GM12878 (cell line): ENCODE measurements around the gene RELL2. TPM values are rescaled to one million over a fixed set of nuclear protein-coding genes. Genes with fewer than 3 reads are reported as not detected.

Experiments used
- ATAC-seq: fragments of 200-7000 bp; cut with Tn5 transposase; 3 replicates; pipeline ENCODE4 v1.9.1; 2020; ENCODE audit warnings: mild to moderate bottlenecking, moderate library complexity
- BruUV-seq: library from RNA; stranded (reverse); fragments of 400-500 nt; replicated peaks from 2 replicates; lab custom pipeline; 2021; lab: Mats Ljungman, UMichigan
- CTCF ChIA-PET: fragments of 300-600 bp; sonication (Branson Sonifier 250); formaldehyde crosslinking; extraction: SDS; loops from one replicate; lab custom pipeline; 2021; ENCODE audit warnings: inconsistent platforms; lab: Yijun Ruan, JAX
- POLR2A ChIA-PET: fragments of 350-600 bp; formaldehyde crosslinking; extraction: SDS; loops from one replicate; lab custom pipeline; 2021; ENCODE audit warnings: inconsistent platforms; lab: Charles Lee
- RAD21 ChIA-PET: fragments of 300-600 bp; sonication (Branson Sonifier 250); formaldehyde crosslinking; loops from one replicate; lab custom pipeline; 2023; ENCODE audit warnings: antibody characterized with exemption; ENCODE audit not compliant: unreplicated experiment; lab: Charles Lee
- SMC1A ChIA-PET: fragments of 300-600 bp; sonication (Branson Sonifier 250); formaldehyde crosslinking; loops from one replicate; lab custom pipeline; 2023; ENCODE audit not compliant: unreplicated experiment, uncharacterized antibody; lab: Charles Lee
- DNase-seq: peaks from one replicate; pipeline ENCODE4 v3.0.0-alpha.2; 2011; ENCODE audit warnings: low read depth, low spot score
- FAIRE-seq: peaks from 3 replicates; lab custom pipeline; 2011; peaks lifted over from hg19 to GRCh38; lab: Jason Lieb, UNC
- H2AFZ ChIP-seq: 2 replicates; pipeline ENCODE4 v1.6.0; 2011; ENCODE audit warnings: low read depth, low read length, control low read depth; ENCODE audit not compliant: control insufficient read depth
- H3K27ac ChIP-seq: 2 replicates; pipeline ENCODE4 v1.5.1; 2011; ENCODE audit warnings: control low read depth; ENCODE audit not compliant: control insufficient read depth, insufficient read depth
- H3K27me3 ChIP-seq, 2 experiments: replicated peaks in 1 of 2; 2 replicates each; pipeline versions ENCODE4 v1.6.0 to v1.6.1; 2011; ENCODE audit warnings: low read length in 1 of 2; ENCODE audit not compliant: control insufficient read depth in 2 of 2, insufficient read depth in 2 of 2
- H3K36me3 ChIP-seq, 2 experiments: 2 replicates each; pipeline ENCODE4 v1.5.1; 2011; ENCODE audit warnings: low read length in 1 of 2; ENCODE audit not compliant: control insufficient read depth in 2 of 2, insufficient read depth in 2 of 2
- H3K4me1 ChIP-seq: 2 replicates; pipeline ENCODE4 v1.6.1; 2011; ENCODE audit warnings: mild to moderate bottlenecking, low read length, moderate library complexity, mixed read lengths; ENCODE audit not compliant: control insufficient read depth, insufficient read depth
- H3K4me2 ChIP-seq: 2 replicates; pipeline ENCODE4 v1.6.0; 2011; ENCODE audit warnings: control low read depth; ENCODE audit not compliant: control insufficient read depth, insufficient read depth
- H3K4me3 ChIP-seq: fragments of 200-600 bp; sonication (generic); 2 replicates; pipeline ENCODE4 v1.5.1; 2016
- H3K79me2 ChIP-seq: 2 replicates; pipeline ENCODE4 v1.6.0; 2011; ENCODE audit warnings: low read length; ENCODE audit not compliant: control insufficient read depth, insufficient read depth
- H3K9ac ChIP-seq: 2 replicates; pipeline ENCODE4 v1.8.0; 2011; ENCODE audit warnings: low read length, control low read depth, mixed read lengths; ENCODE audit not compliant: control insufficient read depth, insufficient read depth
- H3K9me3 ChIP-seq: replicated peaks from 3 replicates; pipeline ENCODE4 v1.5.1; 2011; ENCODE audit warnings: mild to moderate bottlenecking, low read length; ENCODE audit not compliant: control insufficient read depth, insufficient read depth
- H4K20me1 ChIP-seq: 2 replicates; pipeline ENCODE4 v1.6.0; 2011; ENCODE audit not compliant: control insufficient read depth, insufficient read depth
- BACH1 ChIP-seq: fragments of 450-650 bp; IDR thresholded peaks from 2 replicates; pipeline ENCODE4 v1.6.1; 2017; ENCODE audit warnings: mild to moderate bottlenecking, borderline replicate concordance
- BCL3 ChIP-seq: IDR thresholded peaks from 2 replicates; pipeline ENCODE4 v1.6.1; 2011; ENCODE audit warnings: borderline replicate concordance, low read depth, mild to moderate bottlenecking, moderate library complexity, low read length; ENCODE audit not compliant: insufficient read depth, poor library complexity, severe bottlenecking
- NBN ChIP-seq: fragments of 450-650 bp; IDR thresholded peaks from 2 replicates; pipeline ENCODE4 v1.6.1; 2016
- NFIC ChIP-seq: IDR thresholded peaks from 2 replicates; pipeline ENCODE4 v1.6.1; 2012; ENCODE audit warnings: low read depth, mild to moderate bottlenecking, inconsistent platforms, low read length, moderate library complexity
- NFXL1 ChIP-seq: fragments of 450-650 bp; IDR thresholded peaks from 2 replicates; pipeline ENCODE4 v1.6.1; 2017; ENCODE audit warnings: antibody characterized with exemption, mild to moderate bottlenecking, borderline replicate concordance
- NKRF ChIP-seq: fragments of 450-650 bp; conservative IDR thresholded peaks from 2 replicates; pipeline ENCODE4 v1.6.1; 2017; ENCODE audit warnings: mild to moderate bottlenecking, moderate library complexity
- NR2C2 ChIP-seq: IDR thresholded peaks from 2 replicates; pipeline ENCODE4 v1.6.1; 2011; ENCODE audit warnings: borderline replicate concordance, low read depth; ENCODE audit not compliant: control insufficient read depth, insufficient read length
- RAD21 ChIP-seq: IDR thresholded peaks from 2 replicates; pipeline ENCODE4 v1.6.1; 2011; ENCODE audit warnings: mild to moderate bottlenecking, low read depth, low read length, moderate library complexity; ENCODE audit not compliant: insufficient read depth
- RUNX3 ChIP-seq: IDR thresholded peaks from 2 replicates; pipeline ENCODE4 v1.6.1; 2012; ENCODE audit warnings: low read length, inconsistent platforms
- SIN3A ChIP-seq: IDR thresholded peaks from 2 replicates; pipeline ENCODE4 v1.6.1; 2012; ENCODE audit warnings: low read depth, low read length, improper control_type of control experiment
- SP1 ChIP-seq: IDR thresholded peaks from one replicate; pipeline ENCODE4 v1.6.1; 2011; ENCODE audit warnings: low read depth, low read length
- TCF3 ChIP-seq: IDR thresholded peaks from 2 replicates; pipeline ENCODE4 v1.6.1; 2012; ENCODE audit warnings: low read depth, mild to moderate bottlenecking, low read length, borderline replicate concordance; ENCODE audit not compliant: insufficient read depth
- YBX1 ChIP-seq: fragments of 450-650 bp; IDR thresholded peaks from 2 replicates; pipeline ENCODE4 v1.6.1; 2016; ENCODE audit warnings: antibody characterized with exemption
- ZBTB11 ChIP-seq: fragments of 450-650 bp; formaldehyde crosslinking; IDR thresholded peaks from 2 replicates; pipeline ENCODE4 v1.5.0; 2022; ENCODE audit warnings: mild to moderate bottlenecking, missing genetic modification characterization
- ZNF274 ChIP-seq: IDR thresholded peaks from one replicate; pipeline ENCODE4 v1.8.0; 2011; ENCODE audit not compliant: insufficient read length, insufficient read depth
- WGBS: methylation state at CpG from one replicate; pipeline ENCODE4 v1.1.6; 2016; ENCODE audit warnings: low lambda C conversion rate; ENCODE audit not compliant: insufficient replicate concordance, insufficient coverage; ENCODE audit errors: missing lambda C conversion rate; 5-methylcytosine and 5-hydroxymethylcytosine counted together
- in situ Hi-C: fragments of 300-500 bp; cut with MboI; formaldehyde crosslinking; loops from 9 replicates; pipeline ENCODE4 v1.14.3; 2018; ENCODE audit warnings: mixed read lengths
- intact Hi-C: fragments of 100-400 bp; cut with micrococcal nuclease; formaldehyde crosslinking; loops from one replicate; pipeline ENCODE4 v1.14.2; 2022; ENCODE audit not compliant: unreplicated experiment
- polyA plus RNA-seq, 11 experiments: library from polyadenylated mRNA; depleted of rRNA in 4 of 11; unstranded in 6 of 11; stranded (reverse) in 5 of 11; fragments of >200 nt; fragmentation: Nextera tagmentation in 4 of 11; fragmentation: Illumina TruSeq in 1 of 11; extraction: Ambion mirVana in 4 of 11; extraction: Trizol in 1 of 11; gene quantifications; 1 replicate in 1 of 11; 2 replicates in 10 of 11; pipeline versions ENCODE4 v1.2.1 to v1.2.3, GENCODE V29; 2011 to 2016; ENCODE audit warnings: inconsistent platforms in 2 of 11, missing spikeins in 2 of 11, low read depth in 1 of 11
- total RNA-seq, 4 experiments: library from RNA; depleted of rRNA in 3 of 4; stranded (reverse); fragments of >200 nt in 3 of 4; fragmentation: Illumina TruSeq in 1 of 4; extraction: Trizol in 1 of 4; gene quantifications; 2 replicates each; pipeline versions ENCODE4 v1.2.1 to v1.2.3, GENCODE V29; 2013 to 2021

The RELL2 gene
- total and polyA plus RNA-seq, 10 of the 15 experiments (the other 5 are each of a cell fraction or from before 2014, with no cell fraction given) = 0.23 to 21.4 (median 7.1) TPM

- 1% methylated on average over 62 of the region's 70 CpGs for WGBS
- Histone ChIP-seq H4K20me1 (no peaks in the 10 kb centered on the region), H3K4me3 (peak within 1 kb of the TSS; percentile 89), H3K9me3 (no peaks in the 10 kb centered on the region), H3K79me2 (peaks cover 42% of the 10 kb centered on the region), H3K4me1 (peaks cover 16% of the 10 kb centered on the region), H3K27me3 (no peaks in the 10 kb centered on the region), H3K36me3 (peaks cover 5 to 18% of the 10 kb centered on the region in 2 experiments), H2AFZ (peak within 1 kb of the TSS; percentile 60), H3K27ac (peak within 1 kb of the TSS; percentile 84), H3K4me2 (peak within 1 kb of the TSS; percentile 91), H3K9ac (peak within 1 kb of the TSS; percentile 87)
- DNase-seq (peak; percentile 91), ATAC-seq (peak; percentile 91), FAIRE-seq (peak; percentile 89)
- SMC1A ChIA-PET = interaction anchor here (0.6 to 14.0 kb wide), 15 partner anchors 14 to 342 kb away, joined by 3 to 245 read pairs (median 6); partner anchors contain the start of genes HDAC3, PCDHGA10 and RELL2
- RAD21 ChIA-PET = interaction anchor here (0.7 to 9.9 kb wide), 16 partner anchors 11 to 351 kb away, joined by 3 to 299 read pairs (median 5); partner anchors contain the start of genes FCHSD1, HDAC3 and RELL2
- intact Hi-C loops (loop anchor here (1.0 to 10.0 kb wide), 4 partner anchors 14 to 904 kb away; no protein-coding TSS in a partner anchor), in situ Hi-C loops (loop anchor here (25.0 kb wide), 2 partner anchors 1207 to 1582 kb away; partner anchors contain the start of genes ANKHD1 and NRG2)
- CTCF ChIA-PET = interaction anchor here (0.8 to 15.5 kb wide), 23 partner anchors 14 to 350 kb away, joined by 3 to 517 read pairs (median 6); partner anchors contain the start of genes FCHSD1, HDAC3, PCDHGA10 and RELL2
- POLR2A ChIA-PET = interaction anchor here (1.0 to 13.9 kb wide), 9 partner anchors 13 to 305 kb away, joined by 3 to 215 read pairs (median 7); partner anchors contain the start of genes FCHSD1, HDAC3 and RELL2
- no TSS peak for BruUV-seq
- TF ChIP-seq NFIC (no peak), SP1 (peak; percentile 86), YBX1 (no peak), SIN3A (peak; percentile 78; the same call in 1 of the 2 replicates), NFXL1 (no peak), BACH1 (peak; percentile 65; the same call in 1 of the 2 replicates), RAD21 (peak; percentile 80), NKRF (peak; percentile 78; the same call in 1 of the 2 replicates), NR2C2 (no peak), ZBTB11 (CRISPR knock-in tag) (no peak), BCL3 (peak; percentile 90), RUNX3 (peak; percentile 87), ZNF274 (no peak), NBN (peak; percentile 96), TCF3 (0 out of 2 replicates have a peak, but pooled peaks have one; percentile 23)
Measured at GRCh38 chr5:141618804-141619554, 17.8 kb upstream of the RELL2 start, which contains the start of gene DIAPH1. Gene DIAPH1, minus strand, starts transcription at chr5:141619000. Its CDS starts 86 bp downstream, at chr5:141618914.
